ENCODE measurements around the gene MEF2C.

Gene MEF2C

GRCh38 chr5:88715503-88715902 lies 167.5 kb downstream of the MEF2C start:
- no peak for DNase-seq (ENCODE audit: low spot score)

DNA sequence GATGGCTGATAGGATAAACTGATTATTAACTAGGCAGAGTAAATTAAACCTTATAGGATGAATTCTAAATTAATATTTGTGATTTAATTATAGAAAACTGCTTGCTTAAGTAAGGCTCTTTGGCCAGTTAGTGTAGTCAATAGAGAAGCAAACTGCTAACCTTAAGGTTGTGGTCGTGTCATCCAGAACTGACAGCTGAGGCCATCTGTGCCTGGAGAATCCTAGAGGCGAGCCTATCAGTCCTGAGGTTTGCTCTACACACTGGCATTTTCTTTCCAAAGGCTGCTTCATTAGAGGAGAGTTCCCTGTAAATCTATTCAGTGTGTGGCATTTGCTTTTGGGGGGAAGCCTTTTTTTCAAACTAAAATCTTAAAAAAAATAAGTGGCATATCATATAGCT lies 169.2 kb downstream of the MEF2C start:
- no peak for DNase-seq (ENCODE audit: low spot score)

GRCh38 chr5:88708682-88709398 lies 174.1 kb downstream of the MEF2C start:
- no peak for DNase-seq (ENCODE audit: low spot score)

- DNase-seq (ENCODE audit: low spot score): no peak
Measured at GRCh38 chr5:88708021-88708420, 175.0 kb downstream of the MEF2C start.

DNA sequence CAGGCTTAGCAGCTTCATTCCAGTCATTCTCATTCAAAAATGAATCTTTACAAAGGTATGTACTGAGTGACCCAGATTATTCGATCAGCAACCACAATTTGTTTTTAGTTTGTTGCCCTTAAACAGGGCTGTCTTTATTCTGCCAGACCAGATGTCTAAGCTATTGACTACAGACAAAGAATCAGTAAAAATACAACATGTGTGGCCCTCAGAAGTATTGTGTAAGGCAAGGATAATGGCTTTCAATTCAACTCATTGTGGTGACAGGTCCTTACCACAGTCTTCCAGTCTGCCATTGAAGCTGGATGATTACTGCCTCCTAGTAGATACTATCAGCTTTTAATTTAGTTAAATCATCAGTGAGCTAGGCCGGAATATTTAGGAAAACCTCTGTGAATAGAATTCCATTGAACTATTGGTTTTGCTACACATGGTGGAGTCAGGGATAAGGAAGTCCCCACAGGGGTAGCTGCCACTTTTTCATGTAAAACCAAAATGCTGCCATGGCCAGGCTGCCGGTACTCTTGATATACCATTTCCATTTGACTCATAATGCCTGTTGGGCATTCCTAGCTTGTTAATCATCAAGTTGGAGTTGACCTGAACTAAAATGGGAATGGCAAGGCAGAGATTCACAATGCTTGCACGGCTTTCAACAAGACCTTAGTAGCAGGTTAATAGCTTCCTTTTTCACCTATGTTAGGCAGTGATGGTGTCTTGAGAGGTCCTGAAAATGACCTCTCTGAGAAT lies 175.6 kb downstream of the MEF2C start:
- DNase-seq (ENCODE audit: low spot score): no peak

GRCh38 chr5:88702332-88702731 lies 180.7 kb downstream of the MEF2C start:
- DNase-seq (ENCODE audit: low spot score): no peak

GRCh38 chr5:88700121-88700520 lies 182.9 kb downstream of the MEF2C start:
- DNase-seq (ENCODE audit: low spot score): no peak

- no peak for DNase-seq (ENCODE audit: low spot score)
Measured at GRCh38 chr5:88698290-88698689, 184.7 kb downstream of the MEF2C start.

DNA sequence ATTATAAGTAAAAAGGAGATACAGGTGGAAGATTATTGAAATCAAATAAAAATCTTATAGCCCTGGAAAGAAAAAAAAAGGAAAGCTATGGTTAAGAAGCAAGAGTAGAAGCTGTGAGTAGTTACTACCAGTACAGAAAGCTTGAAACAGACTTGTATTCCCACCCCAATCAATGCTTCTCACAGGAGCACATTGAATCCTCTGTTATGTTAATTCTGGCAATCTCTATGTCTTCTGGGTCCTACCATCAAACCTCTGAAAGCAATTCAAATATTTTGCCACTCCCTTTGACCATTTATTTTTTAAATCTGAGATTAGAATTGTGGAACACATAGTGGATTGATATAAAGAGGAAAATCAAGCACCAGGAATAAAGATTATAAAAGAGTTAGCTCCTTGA lies 186.5 kb downstream of the MEF2C start:
- no peak for DNase-seq (ENCODE audit: low spot score)

GRCh38 chr5:88695931-88696330 lies 187.1 kb downstream of the MEF2C start:
- DNase-seq (ENCODE audit: low spot score): no peak

DNA sequence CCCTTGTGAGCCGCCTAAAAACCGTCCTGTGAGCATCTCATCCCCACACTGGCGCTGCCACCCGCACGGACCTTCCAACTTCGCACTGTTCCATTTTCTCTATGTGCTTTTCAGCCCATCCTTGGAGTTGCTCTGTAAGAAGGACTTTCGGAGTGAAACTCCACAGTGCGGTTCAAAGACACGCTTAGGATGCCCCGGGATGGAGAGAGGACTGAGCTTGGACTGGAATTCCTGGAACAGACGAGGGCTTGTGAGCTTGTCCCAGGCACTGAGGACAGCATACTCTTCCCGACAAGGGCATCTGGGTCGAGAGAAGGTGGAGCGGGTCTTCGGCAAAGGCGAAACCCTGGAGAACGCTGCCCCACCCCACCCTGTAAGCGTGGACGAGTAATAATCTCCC lies 187.8 kb downstream of the MEF2C start:
- DNase-seq (ENCODE audit: low spot score): no peak

GRCh38 chr5:88694023-88694679 lies 188.8 kb downstream of the MEF2C start:
- DNase-seq (ENCODE audit: low spot score): no peak

- no peak for DNase-seq (ENCODE audit: low spot score)
Measured at GRCh38 chr5:88693071-88693932, 189.7 kb downstream of the MEF2C start.

DNA sequence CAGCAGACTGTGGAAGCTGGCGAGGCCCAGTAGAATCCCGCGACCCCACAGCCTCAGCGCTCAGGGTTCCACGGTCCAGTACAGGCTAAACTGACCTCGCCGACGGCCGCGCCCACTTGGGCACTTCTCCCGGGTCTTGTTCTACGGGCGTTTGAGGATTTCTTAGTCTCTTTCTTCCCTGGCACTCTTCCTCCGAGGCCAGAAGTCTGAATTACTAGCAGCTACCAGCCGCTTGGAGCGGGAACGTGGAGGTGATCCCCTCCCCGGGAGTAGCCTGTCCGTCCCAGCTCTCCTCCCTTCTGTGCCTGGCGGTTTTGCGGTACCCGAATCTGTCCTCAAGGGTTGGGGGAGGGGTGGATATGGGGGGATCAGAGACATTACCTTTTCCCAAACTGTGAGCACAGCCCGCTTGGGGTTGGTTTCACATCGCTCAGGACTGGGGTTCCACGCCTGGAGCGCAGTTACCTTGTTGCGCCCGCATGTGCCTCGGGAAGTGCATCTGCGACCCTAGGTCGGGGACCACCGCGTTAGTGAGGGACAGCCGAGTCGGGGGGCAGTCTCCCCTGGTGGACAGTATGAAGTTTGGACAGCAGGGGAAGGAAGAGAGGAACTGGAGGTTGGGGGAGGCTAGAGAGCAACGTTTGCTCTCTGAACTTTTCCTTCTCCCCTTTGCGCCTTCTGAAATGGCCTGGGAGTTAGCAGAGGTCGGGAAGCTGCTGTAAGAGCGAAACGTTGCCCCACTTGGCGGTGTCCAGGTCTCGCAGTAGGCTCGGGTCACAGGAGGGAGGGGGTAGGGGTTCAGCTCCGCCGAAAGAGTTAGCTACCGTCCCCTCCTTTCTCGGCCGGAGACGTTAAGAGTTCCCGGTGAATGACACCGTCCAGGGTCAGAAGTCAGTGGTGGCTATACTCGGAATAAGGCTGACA lies 190.8 kb downstream of the MEF2C start:
- DNase-seq (ENCODE audit: low spot score): peak; percentile 53

GRCh38 chr5:88691230-88691582 lies 191.8 kb downstream of the MEF2C start:
- DNase-seq (ENCODE audit: low spot score): peak; percentile 7

GRCh38 chr5:88690409-88691229 lies 192.4 kb downstream of the MEF2C start:
- peak; percentile 96 for DNase-seq (ENCODE audit: low spot score)

DNA sequence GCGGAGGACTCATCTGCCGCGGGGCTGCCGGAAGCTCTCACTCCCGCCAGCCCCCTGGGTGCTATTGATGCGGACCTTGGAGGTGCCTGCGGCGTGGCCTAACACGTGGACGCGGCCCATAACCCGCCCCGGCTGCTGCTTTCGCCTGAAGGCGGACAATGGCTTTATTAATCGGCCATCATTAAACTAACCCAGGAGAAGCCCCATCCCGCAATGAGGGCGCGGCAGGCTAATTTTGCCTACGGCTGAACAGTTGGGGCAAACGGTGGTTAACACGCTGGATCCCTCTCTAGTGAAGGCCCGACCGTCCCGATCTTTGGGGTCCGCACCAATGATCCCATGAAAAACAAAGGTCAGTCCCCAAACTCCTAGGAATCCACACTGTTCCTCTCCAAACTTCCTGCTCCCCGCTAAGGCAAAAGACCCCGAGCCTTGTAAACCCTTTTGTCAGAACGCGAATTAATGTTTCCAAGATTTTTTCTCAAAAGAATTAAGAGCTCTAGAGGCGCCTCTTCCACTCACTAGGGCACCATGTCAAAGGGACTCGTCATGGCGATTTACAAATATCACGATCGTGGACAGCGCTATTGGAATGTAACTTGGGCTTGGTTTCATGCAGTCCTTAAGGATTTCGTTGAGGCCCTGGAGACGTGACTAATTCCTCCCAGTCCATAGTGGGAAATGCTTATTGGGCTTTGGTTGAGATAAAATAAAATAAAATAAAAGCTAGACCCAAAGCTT lies 193.1 kb downstream of the MEF2C start:
- peak; percentile 29 for DNase-seq (ENCODE audit: low spot score)

GRCh38 chr5:88688984-88689667 lies 193.9 kb downstream of the MEF2C start:
- no peak for DNase-seq (ENCODE audit: low spot score)

Data from Ammon's horn (tissue), 1 donor.